Measurements from ENCODE around the gene RABEP2. TPM values are rescaled to one million over a fixed set of nuclear protein-coding genes. Genes with fewer than 3 reads are reported as not detected.

RABEP2 gene
- total RNA-seq, 1 donor from 2014 or later, result 38.3 TPM

- Histone ChIP-seq H3K36me3 (ENCODE audit: control insufficient read depth, insufficient read depth, low read length) (no peaks in the 10 kb centered on the region), H3K27me3 (ENCODE audit: control insufficient read depth, insufficient read depth, low read length) (no peaks in the 10 kb centered on the region), H3K4me3 (ENCODE audit: low read depth, low read length) (no peak overlapping the region)
- TF ChIP-seq CTCF (IDR thresholded peaks at IDR 0.05; ENCODE audit: insufficient read depth, low read length, poor library complexity, severe bottlenecking), result no peak
- DNase-seq (ENCODE audit: low read depth), result no peak
Measured at GRCh38 chr16:28913946-28914724, 10.9 kb downstream of the RABEP2 start.

- Histone ChIP-seq H3K36me3 (ENCODE audit: control insufficient read depth, insufficient read depth, low read length) (no peaks in the 10 kb centered on the region), H3K27me3 (ENCODE audit: control insufficient read depth, insufficient read depth, low read length) (no peaks in the 10 kb centered on the region), H3K4me3 (ENCODE audit: low read depth, low read length) (no peak overlapping the region)
- no peak for TF ChIP-seq CTCF (IDR thresholded peaks at IDR 0.05; ENCODE audit: insufficient read depth, low read length, poor library complexity, severe bottlenecking)
- DNase-seq (ENCODE audit: low read depth), result no peak
Measured at GRCh38 chr16:28912558-28912957, 12.5 kb downstream of the RABEP2 start.

GRCh38 chr16:28910086-28911031, 14.7 kb downstream of the RABEP2 start:
- no peak for DNase-seq (ENCODE audit: low read depth)
- TF ChIP-seq CTCF (IDR thresholded peaks at IDR 0.05; ENCODE audit: insufficient read depth, low read length, poor library complexity, severe bottlenecking), result no peak
- no peaks in the 10 kb centered on the region for H3K27me3 ChIP-seq (ENCODE audit: control insufficient read depth, insufficient read depth, low read length)
- no peaks in the 10 kb centered on the region for H3K36me3 ChIP-seq (ENCODE audit: control insufficient read depth, insufficient read depth, low read length)
- no peak overlapping the region for H3K4me3 ChIP-seq (ENCODE audit: low read depth, low read length)

- DNase-seq (ENCODE audit: low read depth), result no peak
- Histone ChIP-seq H3K27me3 (ENCODE audit: control insufficient read depth, insufficient read depth, low read length) (no peaks in the 10 kb centered on the region), H3K36me3 (ENCODE audit: control insufficient read depth, insufficient read depth, low read length) (no peaks in the 10 kb centered on the region), H3K4me3 (ENCODE audit: low read depth, low read length) (no peak overlapping the region)
- no peak for TF ChIP-seq CTCF (IDR thresholded peaks at IDR 0.05; ENCODE audit: insufficient read depth, low read length, poor library complexity, severe bottlenecking)
Measured at GRCh38 chr16:28905800-28906372, 19.2 kb downstream of the RABEP2 start.

GRCh38 chr16:28905229-28905754, 19.7 kb downstream of the RABEP2 start:
- no peak for DNase-seq (ENCODE audit: low read depth)
- H3K36me3 ChIP-seq (ENCODE audit: control insufficient read depth, insufficient read depth, low read length), result no peaks in the 10 kb centered on the region
- TF ChIP-seq CTCF (IDR thresholded peaks at IDR 0.05; ENCODE audit: insufficient read depth, low read length, poor library complexity, severe bottlenecking), result no peak
- no peaks in the 10 kb centered on the region for H3K27me3 ChIP-seq (ENCODE audit: control insufficient read depth, insufficient read depth, low read length)
- no peak overlapping the region for H3K4me3 ChIP-seq (ENCODE audit: low read depth, low read length)

Measured in kidney epithelial cell (primary cell).